ENCODE data around the gene TMEM80.

DNA sequence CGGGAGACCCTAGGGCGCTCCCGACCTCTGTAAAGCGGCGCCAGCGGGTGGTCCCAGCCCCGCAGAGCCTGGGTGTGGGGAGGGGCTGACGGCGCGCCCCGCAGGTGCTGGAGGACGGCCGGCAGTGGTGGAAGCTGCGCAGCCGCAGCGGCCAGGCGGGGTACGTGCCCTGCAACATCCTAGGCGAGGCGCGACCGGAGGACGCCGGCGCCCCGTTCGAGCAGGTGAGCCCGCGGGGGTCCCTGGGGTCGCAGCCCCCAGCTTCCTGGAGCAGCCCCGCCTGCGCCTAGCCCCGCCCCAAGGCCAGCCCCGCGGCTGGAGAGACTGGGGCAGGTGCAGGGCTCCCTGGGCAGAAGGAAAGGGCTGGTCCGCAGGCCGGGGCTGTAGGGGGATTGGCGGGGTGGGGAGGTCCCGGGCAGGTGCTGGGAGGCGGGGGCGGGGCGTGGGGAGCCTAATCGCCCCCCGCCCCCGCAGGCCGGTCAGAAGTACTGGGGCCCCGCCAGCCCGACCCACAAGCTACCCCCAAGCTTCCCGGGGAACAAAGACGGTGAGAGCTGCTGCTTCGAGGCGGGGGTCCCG is 30.1 kb downstream of the TMEM80 start:
- TF ChIP-seq, protein P1, sequence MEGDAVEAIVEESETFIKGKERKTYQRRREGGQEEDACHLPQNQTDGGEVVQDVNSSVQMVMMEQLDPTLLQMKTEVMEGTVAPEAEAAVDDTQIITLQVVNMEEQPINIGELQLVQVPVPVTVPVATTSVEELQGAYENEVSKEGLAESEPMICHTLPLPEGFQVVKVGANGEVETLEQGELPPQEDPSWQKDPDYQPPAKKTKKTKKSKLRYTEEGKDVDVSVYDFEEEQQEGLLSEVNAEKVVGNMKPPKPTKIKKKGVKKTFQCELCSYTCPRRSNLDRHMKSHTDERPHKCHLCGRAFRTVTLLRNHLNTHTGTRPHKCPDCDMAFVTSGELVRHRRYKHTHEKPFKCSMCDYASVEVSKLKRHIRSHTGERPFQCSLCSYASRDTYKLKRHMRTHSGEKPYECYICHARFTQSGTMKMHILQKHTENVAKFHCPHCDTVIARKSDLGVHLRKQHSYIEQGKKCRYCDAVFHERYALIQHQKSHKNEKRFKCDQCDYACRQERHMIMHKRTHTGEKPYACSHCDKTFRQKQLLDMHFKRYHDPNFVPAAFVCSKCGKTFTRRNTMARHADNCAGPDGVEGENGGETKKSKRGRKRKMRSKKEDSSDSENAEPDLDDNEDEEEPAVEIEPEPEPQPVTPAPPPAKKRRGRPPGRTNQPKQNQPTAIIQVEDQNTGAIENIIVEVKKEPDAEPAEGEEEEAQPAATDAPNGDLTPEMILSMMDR (IDR thresholded peaks at IDR 0.05) = no peak
- no peak for TF ChIP-seq POLR2A (IDR thresholded peaks at IDR 0.05)
